WTC11 (cell line): ENCODE data around the gene NUP88. TPM values are rescaled to one million over a fixed set of nuclear protein-coding genes. Genes with fewer than 3 reads are reported as not detected.

ENCODE experiments used
- ATAC-seq: fragments of 200-7000 bp; cut with Tn5 transposase; 2 replicates; pipeline ENCODE4 v1.10.0; 2021; ENCODE audit warnings: mild to moderate bottlenecking, moderate library complexity
- CTCF ChIA-PET: fragments of 300-600 bp; sonication (Branson Sonifier 250); formaldehyde crosslinking; loops from one replicate; lab custom pipeline; 2021; ENCODE audit warnings: antibody characterized with exemption; lab: Charles Lee
- POLR2A ChIA-PET: fragments of 350-600 bp; sonication (Branson Sonifier 250); formaldehyde crosslinking; loops from one replicate; lab custom pipeline; 2021; ENCODE audit warnings: antibody characterized with exemption; lab: Charles Lee
- DNase-seq: peaks from one replicate; pipeline ENCODE4 v3.0.0; 2021; ENCODE audit warnings: low spot score
- H3K27ac Mint-ChIP-seq: 2 replicates; pipeline ENCODE4 v1.8.0; 2021; ENCODE audit warnings: mixed read lengths
- H3K27me3 Mint-ChIP-seq: 2 replicates; pipeline ENCODE4 v1.8.0; 2021; ENCODE audit warnings: low read depth, mild to moderate bottlenecking, moderate library complexity, mixed read lengths
- H3K36me3 Mint-ChIP-seq: 2 replicates; pipeline ENCODE4 v1.8.0; 2021; ENCODE audit warnings: mixed read lengths
- H3K4me1 Mint-ChIP-seq: 2 replicates; pipeline ENCODE4 v1.8.0; 2022; ENCODE audit warnings: mixed read lengths
- H3K4me3 Mint-ChIP-seq: 2 replicates; pipeline ENCODE4 v1.8.0; 2021; ENCODE audit warnings: mild to moderate bottlenecking, moderate library complexity, mixed read lengths
- H3K9me3 Mint-ChIP-seq: 2 replicates; pipeline ENCODE4 v1.8.0; 2021; ENCODE audit warnings: mixed read lengths
- CREM ChIP-seq: sonication (generic); formaldehyde crosslinking; IDR thresholded peaks from 2 replicates; pipeline ENCODE4 v1.8.1; 2022; ENCODE audit warnings: mild to moderate bottlenecking, missing genetic modification reagents, moderate library complexity
- ELF4 ChIP-seq: sonication (generic); formaldehyde crosslinking; IDR thresholded peaks from 2 replicates; pipeline ENCODE4 v1.8.1; 2022; ENCODE audit warnings: low read depth, mild to moderate bottlenecking, moderate library complexity, missing genetic modification reagents
- EMX1 ChIP-seq: fragments of 250-450 bp; sonication (Bioruptor Pico); IDR thresholded peaks from 2 replicates; pipeline ENCODE4 v1.8.0; 2021; ENCODE audit warnings: mild to moderate bottlenecking
- ETV6 ChIP-seq: sonication (generic); formaldehyde crosslinking; IDR thresholded peaks from 2 replicates; pipeline ENCODE4 v1.8.1; 2022; ENCODE audit warnings: mild to moderate bottlenecking, missing genetic modification reagents
- FOXJ3 ChIP-seq: sonication (generic); formaldehyde crosslinking; IDR thresholded peaks from 2 replicates; pipeline ENCODE4 v1.9.0; 2021; ENCODE audit warnings: missing genetic modification reagents, mild to moderate bottlenecking, borderline replicate concordance
- NFATC4 ChIP-seq: fragments of 250-450 bp; sonication (Bioruptor Pico); IDR thresholded peaks from 2 replicates; pipeline ENCODE4 v1.9.0; 2021; ENCODE audit warnings: mild to moderate bottlenecking
- NFE2L1 ChIP-seq: sonication (generic); formaldehyde crosslinking; IDR thresholded peaks from 2 replicates; pipeline ENCODE4 v1.8.1; 2023; ENCODE audit warnings: missing genetic modification reagents
- NFYB ChIP-seq: sonication (generic); formaldehyde crosslinking; conservative IDR thresholded peaks from 2 replicates; pipeline ENCODE4 v1.8.0; 2022; ENCODE audit warnings: low read depth, missing genetic modification reagents
- OVOL2 ChIP-seq: fragments of 250-450 bp; sonication (Bioruptor Pico); IDR thresholded peaks from 2 replicates; pipeline ENCODE4 v1.9.0; 2021; ENCODE audit warnings: mild to moderate bottlenecking, borderline replicate concordance
- total RNA-seq: library from RNA; stranded (reverse); gene quantifications from 3 replicates; pipeline ENCODE4 v1.2.3, GENCODE V29; 2021
- TF ChIP-seq, protein P1 (sequence below): fragments of 250-450 bp; sonication (Bioruptor Pico); IDR thresholded peaks from 2 replicates; pipeline ENCODE4 v1.9.0; 2021; ENCODE audit warnings: mild to moderate bottlenecking, borderline replicate concordance
- TF ChIP-seq, protein P2 (sequence below): sonication (generic); formaldehyde crosslinking; IDR thresholded peaks from 2 replicates; pipeline ENCODE4 v1.8.0; 2023; ENCODE audit warnings: mild to moderate bottlenecking, missing genetic modification reagents
- TF ChIP-seq, protein P3 (sequence below): sonication (generic); formaldehyde crosslinking; conservative IDR thresholded peaks from 2 replicates; pipeline ENCODE4 v1.8.1; 2023; ENCODE audit warnings: mild to moderate bottlenecking, low read depth, missing genetic modification reagents, moderate library complexity
- TF ChIP-seq, protein P4 (sequence below): sonication (generic); formaldehyde crosslinking; IDR thresholded peaks from 2 replicates; pipeline ENCODE4 v1.8.1; 2023; ENCODE audit warnings: mild to moderate bottlenecking, missing genetic modification reagents
- TF ChIP-seq, protein P5 (sequence below): sonication (generic); formaldehyde crosslinking; IDR thresholded peaks from 2 replicates; pipeline ENCODE4 v1.8.1; 2022; ENCODE audit warnings: mild to moderate bottlenecking, moderate library complexity, missing genetic modification reagents

Gene NUP88
- total RNA-seq, 1 experiment from 2014 or later = 87.7 TPM

DNA sequence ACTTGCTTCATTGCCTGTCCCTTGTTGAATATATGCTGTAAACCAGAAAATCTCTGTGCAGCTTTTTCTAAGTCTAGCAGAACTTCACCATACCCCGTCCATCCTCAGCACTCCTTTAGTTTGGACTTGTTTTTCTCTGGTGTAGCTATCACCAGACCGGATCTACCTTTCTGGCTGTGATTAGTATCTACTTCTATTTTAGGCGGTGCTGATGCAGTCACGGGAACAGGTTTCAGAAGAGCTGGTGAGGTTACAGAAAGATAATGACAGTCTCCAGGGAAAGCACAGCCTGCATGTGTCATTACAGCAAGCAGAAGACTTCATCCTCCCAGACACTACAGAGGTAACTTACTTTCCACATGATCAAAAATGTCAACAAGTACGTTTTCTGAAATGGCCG lies 46.4 kb downstream of the NUP88 start:
- ChIA-PET POLR2A (no interaction called here), CTCF (interaction anchor here (0.6 kb wide), 1 partner anchor 135 kb away, joined by 3 read pairs; no protein-coding TSS in a partner anchor)
- no peaks in the 10 kb centered on the region for H3K27me3 Mint-ChIP-seq
- peaks cover 3% of the 10 kb centered on the region; the same call in 1 of the 2 replicates for H3K4me1 Mint-ChIP-seq
- no peak overlapping the region for H3K27ac Mint-ChIP-seq
- peaks cover 46% of the 10 kb centered on the region for H3K36me3 Mint-ChIP-seq
- no peak for DNase-seq
- TF ChIP-seq OVOL2 (no peak), ELF4 (CRISPR knock-in tag) (no peak), ETV6 (no peak), FOXJ3 (no peak), EMX1 (CRISPR knock-in tag) (no peak), CREM (CRISPR knock-in tag) (no peak)
- TF ChIP-seq, protein P1, sequence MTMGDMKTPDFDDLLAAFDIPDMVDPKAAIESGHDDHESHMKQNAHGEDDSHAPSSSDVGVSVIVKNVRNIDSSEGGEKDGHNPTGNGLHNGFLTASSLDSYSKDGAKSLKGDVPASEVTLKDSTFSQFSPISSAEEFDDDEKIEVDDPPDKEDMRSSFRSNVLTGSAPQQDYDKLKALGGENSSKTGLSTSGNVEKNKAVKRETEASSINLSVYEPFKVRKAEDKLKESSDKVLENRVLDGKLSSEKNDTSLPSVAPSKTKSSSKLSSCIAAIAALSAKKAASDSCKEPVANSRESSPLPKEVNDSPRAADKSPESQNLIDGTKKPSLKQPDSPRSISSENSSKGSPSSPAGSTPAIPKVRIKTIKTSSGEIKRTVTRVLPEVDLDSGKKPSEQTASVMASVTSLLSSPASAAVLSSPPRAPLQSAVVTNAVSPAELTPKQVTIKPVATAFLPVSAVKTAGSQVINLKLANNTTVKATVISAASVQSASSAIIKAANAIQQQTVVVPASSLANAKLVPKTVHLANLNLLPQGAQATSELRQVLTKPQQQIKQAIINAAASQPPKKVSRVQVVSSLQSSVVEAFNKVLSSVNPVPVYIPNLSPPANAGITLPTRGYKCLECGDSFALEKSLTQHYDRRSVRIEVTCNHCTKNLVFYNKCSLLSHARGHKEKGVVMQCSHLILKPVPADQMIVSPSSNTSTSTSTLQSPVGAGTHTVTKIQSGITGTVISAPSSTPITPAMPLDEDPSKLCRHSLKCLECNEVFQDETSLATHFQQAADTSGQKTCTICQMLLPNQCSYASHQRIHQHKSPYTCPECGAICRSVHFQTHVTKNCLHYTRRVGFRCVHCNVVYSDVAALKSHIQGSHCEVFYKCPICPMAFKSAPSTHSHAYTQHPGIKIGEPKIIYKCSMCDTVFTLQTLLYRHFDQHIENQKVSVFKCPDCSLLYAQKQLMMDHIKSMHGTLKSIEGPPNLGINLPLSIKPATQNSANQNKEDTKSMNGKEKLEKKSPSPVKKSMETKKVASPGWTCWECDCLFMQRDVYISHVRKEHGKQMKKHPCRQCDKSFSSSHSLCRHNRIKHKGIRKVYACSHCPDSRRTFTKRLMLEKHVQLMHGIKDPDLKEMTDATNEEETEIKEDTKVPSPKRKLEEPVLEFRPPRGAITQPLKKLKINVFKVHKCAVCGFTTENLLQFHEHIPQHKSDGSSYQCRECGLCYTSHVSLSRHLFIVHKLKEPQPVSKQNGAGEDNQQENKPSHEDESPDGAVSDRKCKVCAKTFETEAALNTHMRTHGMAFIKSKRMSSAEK (CRISPR knock-in tag) = no peak
- TF ChIP-seq, protein P2, sequence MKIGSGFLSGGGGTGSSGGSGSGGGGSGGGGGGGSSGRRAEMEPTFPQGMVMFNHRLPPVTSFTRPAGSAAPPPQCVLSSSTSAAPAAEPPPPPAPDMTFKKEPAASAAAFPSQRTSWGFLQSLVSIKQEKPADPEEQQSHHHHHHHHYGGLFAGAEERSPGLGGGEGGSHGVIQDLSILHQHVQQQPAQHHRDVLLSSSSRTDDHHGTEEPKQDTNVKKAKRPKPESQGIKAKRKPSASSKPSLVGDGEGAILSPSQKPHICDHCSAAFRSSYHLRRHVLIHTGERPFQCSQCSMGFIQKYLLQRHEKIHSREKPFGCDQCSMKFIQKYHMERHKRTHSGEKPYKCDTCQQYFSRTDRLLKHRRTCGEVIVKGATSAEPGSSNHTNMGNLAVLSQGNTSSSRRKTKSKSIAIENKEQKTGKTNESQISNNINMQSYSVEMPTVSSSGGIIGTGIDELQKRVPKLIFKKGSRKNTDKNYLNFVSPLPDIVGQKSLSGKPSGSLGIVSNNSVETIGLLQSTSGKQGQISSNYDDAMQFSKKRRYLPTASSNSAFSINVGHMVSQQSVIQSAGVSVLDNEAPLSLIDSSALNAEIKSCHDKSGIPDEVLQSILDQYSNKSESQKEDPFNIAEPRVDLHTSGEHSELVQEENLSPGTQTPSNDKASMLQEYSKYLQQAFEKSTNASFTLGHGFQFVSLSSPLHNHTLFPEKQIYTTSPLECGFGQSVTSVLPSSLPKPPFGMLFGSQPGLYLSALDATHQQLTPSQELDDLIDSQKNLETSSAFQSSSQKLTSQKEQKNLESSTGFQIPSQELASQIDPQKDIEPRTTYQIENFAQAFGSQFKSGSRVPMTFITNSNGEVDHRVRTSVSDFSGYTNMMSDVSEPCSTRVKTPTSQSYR (CRISPR knock-in tag) = no peak
- no peak overlapping the region for H3K4me3 Mint-ChIP-seq
- no peaks in the 10 kb centered on the region for H3K9me3 Mint-ChIP-seq
- no peak for ATAC-seq

DNA sequence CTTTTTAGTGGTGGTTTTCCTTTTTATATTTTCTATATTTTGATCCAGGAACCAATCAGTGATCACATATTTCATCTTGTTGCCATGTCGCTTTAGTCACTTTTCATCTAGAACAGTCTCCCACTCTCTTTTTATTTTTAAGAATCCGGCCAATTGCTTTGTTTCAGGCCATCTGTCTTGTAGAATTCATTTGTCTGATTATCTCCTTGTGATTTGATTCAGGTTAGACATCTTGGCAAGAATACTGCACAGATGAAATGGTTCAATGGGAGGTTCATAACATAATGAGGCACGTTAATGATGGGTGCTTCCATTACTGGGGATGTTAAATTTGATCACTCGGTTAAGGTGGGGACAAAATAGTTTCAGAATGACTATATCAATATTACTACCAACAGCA lies 49.1 kb downstream of the NUP88 start:
- H3K27me3 Mint-ChIP-seq = no peaks in the 10 kb centered on the region
- H3K36me3 Mint-ChIP-seq = peaks cover 48% of the 10 kb centered on the region
- CTCF ChIA-PET = no interaction called here
- peaks cover 3% of the 10 kb centered on the region; the same call in 1 of the 2 replicates for H3K4me1 Mint-ChIP-seq
- ATAC-seq (no peak), DNase-seq (no peak)
- H3K9me3 Mint-ChIP-seq = no peaks in the 10 kb centered on the region
- TF ChIP-seq NFATC4 (no peak), NFE2L1 (no peak), NFYB (CRISPR knock-in tag) (no peak)
- TF ChIP-seq, protein P3, sequence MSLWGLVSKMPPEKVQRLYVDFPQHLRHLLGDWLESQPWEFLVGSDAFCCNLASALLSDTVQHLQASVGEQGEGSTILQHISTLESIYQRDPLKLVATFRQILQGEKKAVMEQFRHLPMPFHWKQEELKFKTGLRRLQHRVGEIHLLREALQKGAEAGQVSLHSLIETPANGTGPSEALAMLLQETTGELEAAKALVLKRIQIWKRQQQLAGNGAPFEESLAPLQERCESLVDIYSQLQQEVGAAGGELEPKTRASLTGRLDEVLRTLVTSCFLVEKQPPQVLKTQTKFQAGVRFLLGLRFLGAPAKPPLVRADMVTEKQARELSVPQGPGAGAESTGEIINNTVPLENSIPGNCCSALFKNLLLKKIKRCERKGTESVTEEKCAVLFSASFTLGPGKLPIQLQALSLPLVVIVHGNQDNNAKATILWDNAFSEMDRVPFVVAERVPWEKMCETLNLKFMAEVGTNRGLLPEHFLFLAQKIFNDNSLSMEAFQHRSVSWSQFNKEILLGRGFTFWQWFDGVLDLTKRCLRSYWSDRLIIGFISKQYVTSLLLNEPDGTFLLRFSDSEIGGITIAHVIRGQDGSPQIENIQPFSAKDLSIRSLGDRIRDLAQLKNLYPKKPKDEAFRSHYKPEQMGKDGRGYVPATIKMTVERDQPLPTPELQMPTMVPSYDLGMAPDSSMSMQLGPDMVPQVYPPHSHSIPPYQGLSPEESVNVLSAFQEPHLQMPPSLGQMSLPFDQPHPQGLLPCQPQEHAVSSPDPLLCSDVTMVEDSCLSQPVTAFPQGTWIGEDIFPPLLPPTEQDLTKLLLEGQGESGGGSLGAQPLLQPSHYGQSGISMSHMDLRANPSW (CRISPR knock-in tag) = no peak
- TF ChIP-seq, protein P4, sequence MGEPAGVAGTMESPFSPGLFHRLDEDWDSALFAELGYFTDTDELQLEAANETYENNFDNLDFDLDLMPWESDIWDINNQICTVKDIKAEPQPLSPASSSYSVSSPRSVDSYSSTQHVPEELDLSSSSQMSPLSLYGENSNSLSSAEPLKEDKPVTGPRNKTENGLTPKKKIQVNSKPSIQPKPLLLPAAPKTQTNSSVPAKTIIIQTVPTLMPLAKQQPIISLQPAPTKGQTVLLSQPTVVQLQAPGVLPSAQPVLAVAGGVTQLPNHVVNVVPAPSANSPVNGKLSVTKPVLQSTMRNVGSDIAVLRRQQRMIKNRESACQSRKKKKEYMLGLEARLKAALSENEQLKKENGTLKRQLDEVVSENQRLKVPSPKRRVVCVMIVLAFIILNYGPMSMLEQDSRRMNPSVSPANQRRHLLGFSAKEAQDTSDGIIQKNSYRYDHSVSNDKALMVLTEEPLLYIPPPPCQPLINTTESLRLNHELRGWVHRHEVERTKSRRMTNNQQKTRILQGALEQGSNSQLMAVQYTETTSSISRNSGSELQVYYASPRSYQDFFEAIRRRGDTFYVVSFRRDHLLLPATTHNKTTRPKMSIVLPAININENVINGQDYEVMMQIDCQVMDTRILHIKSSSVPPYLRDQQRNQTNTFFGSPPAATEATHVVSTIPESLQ = no peak
- TF ChIP-seq, protein P5, sequence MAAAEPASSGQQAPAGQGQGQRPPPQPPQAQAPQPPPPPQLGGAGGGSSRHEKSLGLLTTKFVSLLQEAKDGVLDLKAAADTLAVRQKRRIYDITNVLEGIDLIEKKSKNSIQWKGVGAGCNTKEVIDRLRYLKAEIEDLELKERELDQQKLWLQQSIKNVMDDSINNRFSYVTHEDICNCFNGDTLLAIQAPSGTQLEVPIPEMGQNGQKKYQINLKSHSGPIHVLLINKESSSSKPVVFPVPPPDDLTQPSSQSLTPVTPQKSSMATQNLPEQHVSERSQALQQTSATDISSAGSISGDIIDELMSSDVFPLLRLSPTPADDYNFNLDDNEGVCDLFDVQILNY (CRISPR knock-in tag) = no peak
- POLR2A ChIA-PET = no interaction called here
- no peak overlapping the region for H3K27ac Mint-ChIP-seq
- no peak overlapping the region for H3K4me3 Mint-ChIP-seq
